Occipital lobe (tissue), 2 donors: ENCODE data around the gene MRAS. TPM values are rescaled to one million over a fixed set of nuclear protein-coding genes. Genes with fewer than 3 reads are reported as not detected.
"Not testable (repeated sequence)": the region's sequence is repeated elsewhere in the genome, so short reads cannot be mapped to it uniquely, and the experiment has no call there.

Experiments
- DNase-seq: peaks from one replicate; lab custom pipeline; 2025; lab: John Stamatoyannopoulos, UW
- total RNA-seq: library from RNA; depleted of rRNA; stranded (reverse); fragments of >200 nt; gene quantifications from one replicate; pipeline ENCODE4 v1.2.3, GENCODE V29; 2014

MRAS gene
- total RNA-seq, 1 donor from 2014 or later, result 53.3 TPM

- no peak for DNase-seq
These were observed 94.1 kb downstream of the MRAS start for GRCh38 chr3:138442433-138442832.

GRCh38 chr3:138443091-138443490 lies 94.7 kb downstream of the MRAS start:
- DNase-seq, result no peak

GRCh38 chr3:138443521-138444503 lies 95.4 kb downstream of the MRAS start:
- no peak for DNase-seq

GRCh38 chr3:138445236-138445635 lies 96.9 kb downstream of the MRAS start:
- DNase-seq, result no peak

GRCh38 chr3:138445654-138446053 lies 97.3 kb downstream of the MRAS start:
- no peak for DNase-seq

GRCh38 chr3:138448631-138449030 lies 100.3 kb downstream of the MRAS start:
- DNase-seq, result no peak

- no peak for DNase-seq
These were observed 101.1 kb downstream of the MRAS start for GRCh38 chr3:138449490-138449889.

- DNase-seq, result no peak
These were observed 101.8 kb downstream of the MRAS start for GRCh38 chr3:138450181-138450580.

- no peak for DNase-seq
These were observed 102.5 kb downstream of the MRAS start for GRCh38 chr3:138450704-138451424.

GRCh38 chr3:138451595-138452162 lies 103.3 kb downstream of the MRAS start:
- no peak for DNase-seq

- DNase-seq, result no peak
These were observed 104.1 kb downstream of the MRAS start for GRCh38 chr3:138452436-138452835.

- DNase-seq, result not testable (repeated sequence)
These were observed 105.6 kb downstream of the MRAS start for GRCh38 chr3:138453940-138454339.

Other genes starting within 250 kb of the MRAS start
- gene DZIP1L, start 233.0 kb upstream of the MRAS start, total RNA-seq, result 9.2 TPM
- not detected for gene A4GNT, start 216.2 kb upstream of the MRAS start, total RNA-seq
- 38.8 TPM for gene DBR1, start 173.7 kb upstream of the MRAS start, total RNA-seq
- gene ARMC8, start 161.3 kb upstream of the MRAS start, total RNA-seq, result 85.6 TPM
- gene NME9, start 18.7 kb upstream of the MRAS start, total RNA-seq, result 2.3 TPM
- 0.31 TPM for gene ESYT3, start 86.0 kb downstream of the MRAS start, total RNA-seq
- 90.6 TPM for gene CEP70, start 245.7 kb downstream of the MRAS start, total RNA-seq